SK-N-MC (cell line): ENCODE results near the gene PIAS4.

ENCODE experiments used
- DNase-seq: peaks from one replicate; pipeline ENCODE4 v3.0.0-alpha.2; 2011; ENCODE audit warnings: low read depth, low spot score
- H3K27ac ChIP-seq: fragments of 200-600 bp; sonication (generic); 2 replicates; pipeline ENCODE4 v1.5.1; 2016; ENCODE audit warnings: mixed run types
- H3K36me3 ChIP-seq: fragments of 200-600 bp; sonication (generic); 2 replicates; pipeline ENCODE4 v1.6.1; 2017; ENCODE audit warnings: antibody characterized with exemption, low read length, mixed read lengths; ENCODE audit not compliant: insufficient read depth
- H3K4me3 ChIP-seq: fragments of 200-600 bp; sonication (generic); 2 replicates; pipeline ENCODE4 v1.5.1; 2016
- H3K9ac ChIP-seq: fragments of 200-600 bp; sonication (generic); 2 replicates; pipeline ENCODE4 v1.8.0; 2017; ENCODE audit warnings: mixed run types, mixed read lengths; ENCODE audit not compliant: insufficient read length
- H3K9me3 ChIP-seq: fragments of 200-600 bp; sonication (generic); 2 replicates; pipeline ENCODE4 v1.6.1; 2017; ENCODE audit warnings: low read depth, mild to moderate bottlenecking, antibody characterized with exemption, low read length, moderate library complexity, mixed read lengths
- EZH2 ChIP-seq: fragments of 200-600 bp; sonication (generic); IDR thresholded peaks from one replicate; pipeline ENCODE4 v1.6.1; 2017; ENCODE audit warnings: antibody characterized with exemption
- FOXP2 ChIP-seq: optimal IDR thresholded peaks from 2 replicates; pipeline ENCODE3; 2011; ENCODE audit warnings: mild to moderate bottlenecking, moderate library complexity; ENCODE audit not compliant: insufficient read depth; ENCODE audit errors: extremely low read length, control extremely low read depth
- POLR2AphosphoS5 ChIP-seq: IDR thresholded peaks from 2 replicates; pipeline ENCODE4 v1.6.1; 2012; ENCODE audit warnings: mild to moderate bottlenecking, low read depth, low read length, borderline replicate concordance

PIAS4 gene

GRCh38 chr19:3975637-3976087 lies 31.9 kb upstream of the PIAS4 start:
- Histone ChIP-seq H3K9me3 (no peaks in the 10 kb centered on the region), H3K9ac (no peak overlapping the region), H3K27ac (peak overlapping the region; percentile 73; the same call in 1 of the 2 replicates), H3K36me3 (peaks cover 54% of the 10 kb centered on the region), H3K4me3 (no peak overlapping the region)
- TF ChIP-seq EZH2 (no peak), POLR2AphosphoS5 (no peak), FOXP2 (no peak)
- DNase-seq, result no peak

- Histone ChIP-seq H3K36me3 (peaks cover 64% of the 10 kb centered on the region), H3K4me3 (no peak overlapping the region), H3K9me3 (no peaks in the 10 kb centered on the region), H3K9ac (no peak overlapping the region), H3K27ac (no peak overlapping the region)
- TF ChIP-seq EZH2 (no peak), POLR2AphosphoS5 (0 out of 2 replicates have a peak, but pooled peaks have one; percentile 22), FOXP2 (no peak)
- no peak for DNase-seq
Measured at GRCh38 chr19:3976495-3977241, 30.9 kb upstream of the PIAS4 start.

- no peak overlapping the region for H3K9ac ChIP-seq
- H3K4me3 ChIP-seq, result no peak overlapping the region
- no peak for DNase-seq
- TF ChIP-seq POLR2AphosphoS5 (no peak; the same call in 1 of the 2 replicates), EZH2 (no peak), FOXP2 (no peak)
- no peaks in the 10 kb centered on the region for H3K9me3 ChIP-seq
- no peak overlapping the region for H3K27ac ChIP-seq
- H3K36me3 ChIP-seq, result peaks cover 72% of the 10 kb centered on the region
Measured at GRCh38 chr19:3977242-3978143, 30.0 kb upstream of the PIAS4 start.

GRCh38 chr19:3978145-3978544 lies 29.4 kb upstream of the PIAS4 start:
- peaks cover 79% of the 10 kb centered on the region for H3K36me3 ChIP-seq
- TF ChIP-seq FOXP2, result no peak
- no peak for TF ChIP-seq EZH2
- no peak; the same call in 1 of the 2 replicates for TF ChIP-seq POLR2AphosphoS5
- H3K9me3 ChIP-seq, result no peaks in the 10 kb centered on the region
- no peak for DNase-seq
- H3K4me3 ChIP-seq, result no peak overlapping the region
- H3K9ac ChIP-seq, result no peak overlapping the region
- H3K27ac ChIP-seq, result no peak overlapping the region

GRCh38 chr19:3979289-3979673 lies 28.3 kb upstream of the PIAS4 start:
- Histone ChIP-seq H3K4me3 (no peak overlapping the region), H3K9me3 (no peaks in the 10 kb centered on the region), H3K27ac (no peak overlapping the region), H3K9ac (no peak overlapping the region), H3K36me3 (peaks cover 90% of the 10 kb centered on the region)
- TF ChIP-seq FOXP2 (no peak), EZH2 (no peak), POLR2AphosphoS5 (no peak)
- DNase-seq, result no peak

- TF ChIP-seq POLR2AphosphoS5 (no peak), EZH2 (no peak), FOXP2 (no peak)
- H3K4me3 ChIP-seq, result no peak overlapping the region
- DNase-seq, result no peak
- no peaks in the 10 kb centered on the region for H3K9me3 ChIP-seq
- peaks cover 96% of the 10 kb centered on the region for H3K36me3 ChIP-seq
- no peak overlapping the region for H3K9ac ChIP-seq
- no peak overlapping the region for H3K27ac ChIP-seq
Measured at GRCh38 chr19:3979674-3980352, 27.7 kb upstream of the PIAS4 start.

GRCh38 chr19:3980353-3981251 lies 26.9 kb upstream of the PIAS4 start:
- no peaks in the 10 kb centered on the region for H3K9me3 ChIP-seq
- no peak overlapping the region for H3K4me3 ChIP-seq
- no peak overlapping the region for H3K9ac ChIP-seq
- peaks cover 92% of the 10 kb centered on the region for H3K36me3 ChIP-seq
- peak overlapping the region; percentile 46; the same call in 1 of the 2 replicates for H3K27ac ChIP-seq
- no peak for DNase-seq
- no peak for TF ChIP-seq EZH2
- TF ChIP-seq FOXP2, result no peak
- TF ChIP-seq POLR2AphosphoS5, result no peak
